Stimulated activated CD8-positive, alpha-beta memory T cell treated with anti-CD3 and anti-CD28 coated beads, Interleukin-12 subunit alpha, Interleukin-12 subunit beta, amount 100 ng/mL, for 24 hours (primary cell): ENCODE measurements around the gene TTC21B.
"Not testable (repeated sequence)": the region's sequence is repeated elsewhere in the genome, so short reads cannot be mapped to it uniquely, and the experiment has no call there.

ENCODE experiments used
- DNase-seq: peaks from one replicate; pipeline ENCODE4 v3.0.0-alpha.2; 2020; ENCODE audit errors: extremely low read depth

Gene TTC21B

DNA sequence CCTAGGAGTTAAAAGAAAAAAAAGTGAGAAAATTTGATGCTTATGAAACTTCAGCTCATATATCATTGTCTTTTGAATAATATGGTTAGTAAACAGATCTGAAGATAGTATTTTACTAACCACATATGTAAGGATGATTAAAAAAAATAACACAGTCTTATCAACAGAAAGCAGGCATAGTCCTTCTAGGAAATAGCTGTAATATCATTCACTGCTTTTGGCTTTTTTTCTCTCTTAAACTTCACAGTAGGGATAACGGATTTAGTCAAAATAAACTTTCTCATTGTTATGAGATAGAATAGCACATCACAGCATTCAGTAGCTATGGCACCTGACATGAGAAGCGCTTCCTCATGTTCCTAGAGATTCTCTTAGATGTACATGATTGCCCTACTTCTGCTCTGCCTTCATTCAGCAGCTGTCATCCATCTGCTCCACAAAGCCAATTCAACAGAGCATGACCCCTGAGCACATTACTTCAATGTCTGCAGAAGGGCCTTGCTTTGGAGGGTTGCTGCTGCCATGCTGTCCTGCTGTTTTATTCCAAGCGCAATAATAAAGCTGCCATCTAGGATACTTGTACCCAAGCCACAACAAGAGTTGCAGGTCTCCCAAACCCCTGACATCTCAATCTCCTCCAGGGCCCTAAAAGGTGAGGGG lies 67.0 kb downstream of the TTC21B start:
- no peak for DNase-seq

DNA sequence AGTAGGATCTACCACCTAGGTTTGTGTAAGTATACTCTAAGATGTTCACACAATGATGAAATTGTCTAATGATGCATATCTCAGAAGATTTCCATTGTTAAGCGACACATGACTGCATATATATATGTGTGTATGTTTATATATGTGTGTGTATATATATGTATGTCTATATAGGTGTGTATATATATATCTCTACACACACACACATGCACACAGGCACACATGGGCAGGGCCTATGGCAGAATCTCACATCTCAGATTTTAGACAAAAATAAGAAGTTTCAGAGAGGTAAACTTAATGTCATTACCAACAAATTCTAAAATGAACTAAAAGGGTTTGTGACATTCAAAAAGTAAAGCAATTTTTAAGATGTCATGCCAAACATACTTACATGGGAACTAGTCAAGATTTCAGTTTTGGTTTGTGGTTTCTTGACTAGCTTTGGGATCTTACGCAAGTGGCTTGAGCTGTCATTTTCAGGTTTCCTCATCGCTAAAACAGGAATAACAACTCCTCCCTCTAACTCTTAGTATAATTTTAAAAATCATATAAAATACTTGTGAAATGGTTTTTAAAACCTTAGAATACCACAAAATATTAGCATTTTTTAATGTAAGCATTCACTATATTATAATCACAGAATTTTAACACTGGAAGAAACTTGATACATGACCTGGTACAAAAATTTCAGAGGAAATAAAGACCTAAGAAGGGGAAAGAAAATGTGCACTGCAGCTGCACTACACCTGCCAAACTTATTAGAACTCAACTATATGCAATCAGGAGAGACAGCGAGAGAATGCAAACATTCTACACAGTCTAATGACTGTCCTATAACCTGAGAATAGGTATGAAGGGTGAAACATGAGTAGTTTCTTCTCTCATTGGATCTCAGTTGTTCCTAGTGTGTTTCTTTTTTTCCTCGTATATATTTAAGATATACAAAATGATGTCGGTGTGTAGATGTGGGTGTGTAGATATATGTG lies 75.7 kb downstream of the TTC21B start:
- DNase-seq, result no peak

DNA sequence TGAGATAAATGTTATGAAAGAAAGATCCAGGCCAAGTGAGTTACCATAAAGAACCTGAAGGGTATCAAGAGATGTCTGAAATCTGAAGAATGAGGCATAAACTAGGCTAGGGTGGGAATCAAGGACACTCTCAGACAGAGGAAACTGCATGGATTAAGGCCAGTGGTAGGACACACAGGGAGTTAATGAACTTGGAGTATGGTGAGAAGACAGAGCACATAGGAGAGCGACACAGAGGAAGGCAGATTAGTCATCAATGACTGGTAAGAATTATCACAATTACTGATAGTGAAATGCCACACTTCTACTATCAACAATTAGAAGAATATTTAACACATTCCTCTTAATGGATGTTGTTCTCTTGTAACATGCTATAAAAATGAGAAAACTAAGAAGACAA lies 76.9 kb downstream of the TTC21B start:
- DNase-seq, result no peak

DNA sequence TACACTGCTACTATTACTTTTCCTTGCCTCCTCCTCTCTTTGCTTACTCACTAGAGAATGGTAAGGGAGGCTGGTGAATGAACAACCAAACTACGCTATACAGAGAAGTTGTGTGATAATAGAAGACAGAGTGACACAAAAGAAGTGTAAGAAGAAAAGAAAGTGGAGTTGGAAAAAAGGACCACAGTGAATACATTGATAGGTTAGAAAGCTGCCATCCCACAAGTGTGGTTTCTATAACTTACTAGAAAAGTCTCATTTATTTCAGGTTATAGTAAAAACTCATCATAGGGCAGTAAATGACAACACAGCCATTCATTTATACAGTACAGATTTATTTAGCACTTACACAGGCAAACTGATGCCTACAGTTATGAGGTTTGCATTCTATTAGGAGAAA lies 77.3 kb downstream of the TTC21B start:
- DNase-seq, result no peak

DNA sequence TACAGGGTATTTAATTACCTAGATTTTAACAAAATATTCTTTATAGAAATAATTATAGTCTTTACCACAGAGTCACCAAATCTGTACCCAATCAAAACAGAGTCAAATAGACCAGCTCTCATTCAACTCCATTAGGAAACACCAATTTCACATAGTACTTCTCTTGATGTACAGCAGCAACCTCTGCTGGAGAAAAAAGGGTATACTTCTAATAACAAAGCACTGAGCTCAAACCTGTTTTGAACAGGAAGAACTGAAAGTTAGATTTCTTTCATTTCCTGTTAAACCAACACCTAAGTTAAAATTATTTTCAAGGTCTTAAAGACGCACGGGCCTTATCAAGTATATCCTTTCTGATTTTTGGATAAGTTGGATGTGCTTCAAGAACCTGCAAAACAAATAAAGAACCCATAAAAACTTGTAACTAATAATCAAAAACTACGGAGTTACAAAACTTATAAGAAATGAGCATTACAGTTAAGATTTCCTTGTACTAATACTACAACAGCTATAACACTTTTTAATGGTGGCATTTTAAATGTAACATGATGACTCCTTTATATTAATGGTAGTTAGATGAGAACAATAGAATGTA lies 79.0 kb downstream of the TTC21B start:
- DNase-seq, result no peak

DNA sequence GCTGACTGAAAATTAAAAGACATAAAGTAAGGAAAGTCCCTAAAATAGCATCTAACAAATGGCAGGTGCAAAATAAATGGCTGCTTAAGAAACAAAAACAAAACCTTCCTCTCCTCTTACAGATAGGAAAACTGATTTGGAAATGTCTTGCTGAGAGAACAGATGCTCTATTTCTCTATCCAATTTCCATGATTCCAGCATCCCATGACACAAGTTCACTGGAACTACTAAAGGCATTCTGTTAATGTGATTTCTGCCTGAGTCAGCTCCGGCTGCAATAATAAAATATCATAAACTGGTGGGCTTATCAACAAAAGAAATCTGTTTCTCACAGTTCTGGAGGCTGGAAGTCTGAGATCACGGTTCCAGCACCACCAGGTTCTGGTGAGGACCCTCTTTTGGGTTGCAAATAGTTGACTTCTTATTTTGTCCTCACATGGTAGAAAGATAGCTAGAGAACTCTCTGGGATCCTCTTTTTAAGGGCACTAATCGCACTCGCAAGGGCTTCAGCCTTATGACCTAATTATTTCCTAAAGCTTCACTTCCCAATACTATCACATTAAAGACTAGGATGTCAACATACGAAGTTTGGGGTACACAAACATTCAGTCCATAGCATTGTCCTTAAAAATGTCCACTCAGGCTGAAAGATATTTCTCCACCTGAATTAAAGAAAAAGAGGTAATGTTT lies 81.3 kb downstream of the TTC21B start:
- DNase-seq, result no peak

DNA sequence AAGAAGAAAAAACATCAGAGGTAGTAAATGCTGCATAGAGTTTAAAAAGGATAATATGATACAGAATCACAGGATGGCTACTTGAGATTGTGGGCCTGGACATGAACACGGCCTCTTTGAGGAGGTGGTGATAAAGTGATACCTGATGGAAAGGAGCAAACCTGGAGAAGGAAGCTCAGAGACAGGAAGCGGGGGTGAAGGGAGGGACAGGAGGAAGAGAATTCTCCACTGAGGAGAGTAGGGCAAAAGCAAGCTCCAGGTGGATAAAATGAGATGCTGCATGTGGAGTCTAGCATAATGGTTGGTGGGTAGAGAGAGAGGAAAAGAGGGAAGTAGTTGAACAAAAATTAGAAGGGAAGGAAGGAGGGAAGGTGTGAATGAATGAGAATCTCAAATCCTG lies 82.6 kb downstream of the TTC21B start:
- no peak for DNase-seq

- DNase-seq, result no peak
These were observed 83.2 kb downstream of the TTC21B start for GRCh38 chr2:165870346-165870745.

DNA sequence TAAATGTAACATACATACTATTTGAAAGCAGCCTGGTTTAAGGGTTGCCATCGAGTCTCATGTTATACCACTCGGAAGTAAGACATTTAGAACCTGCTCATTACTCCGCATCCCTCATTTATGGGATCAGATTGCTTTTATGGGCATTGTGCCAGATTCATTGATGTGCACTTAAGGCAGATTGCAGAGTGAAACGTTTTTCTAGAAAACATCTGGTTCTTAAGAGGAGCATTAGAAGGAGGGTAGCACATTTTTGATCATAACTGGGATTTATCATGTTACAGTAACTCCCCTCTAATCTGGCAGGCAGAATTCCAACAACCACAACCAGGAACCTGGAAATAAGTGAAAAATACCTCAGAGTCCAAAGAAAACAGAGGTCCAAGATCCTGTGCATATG lies 85.4 kb downstream of the TTC21B start:
- no peak for DNase-seq

GRCh38 chr2:165864296-165864695 lies 89.3 kb downstream of the TTC21B start:
- no peak for DNase-seq

DNA sequence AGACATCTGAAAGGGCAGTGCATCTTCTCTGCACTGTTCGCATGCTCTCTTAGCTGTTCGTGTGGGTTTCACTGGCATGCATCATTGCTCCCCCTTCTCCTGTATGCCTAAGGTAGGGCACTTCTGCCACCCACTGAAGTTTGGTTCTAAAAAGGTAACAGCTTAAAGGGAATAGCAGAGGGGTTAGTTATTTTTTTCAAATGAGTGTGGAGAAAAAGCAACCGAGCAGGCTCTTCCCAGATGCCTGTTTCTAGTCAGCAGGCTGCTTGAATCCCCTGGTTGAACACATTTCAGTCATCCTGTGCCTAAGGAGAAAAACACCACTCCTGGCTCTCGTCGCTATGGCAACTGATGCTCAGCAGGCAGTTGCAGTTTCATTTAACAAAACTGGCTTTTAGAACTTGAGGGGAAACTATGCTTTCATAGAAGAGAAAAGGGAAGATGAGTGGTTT lies 89.7 kb downstream of the TTC21B start:
- DNase-seq, result no peak

GRCh38 chr2:165861083-165861482 lies 92.5 kb downstream of the TTC21B start:
- not testable (repeated sequence) for DNase-seq

DNA sequence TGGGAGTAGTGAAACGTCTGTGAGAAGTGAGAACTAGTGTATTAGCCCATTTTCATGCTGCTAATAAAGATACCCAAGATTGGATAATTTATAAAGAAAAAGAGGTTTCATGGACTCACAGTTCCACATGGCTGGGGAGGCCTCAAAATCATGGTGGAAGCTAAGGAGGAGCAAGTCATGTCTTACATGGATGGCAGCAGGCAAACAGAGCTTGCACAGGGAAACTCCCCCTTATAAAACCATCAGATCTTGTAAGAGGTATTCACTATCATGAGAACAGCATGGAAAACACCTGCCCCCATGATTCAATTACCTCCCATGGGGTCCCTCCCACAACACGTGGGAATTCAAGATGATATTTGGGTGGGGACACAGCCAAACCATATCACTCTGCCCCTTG lies 93.9 kb downstream of the TTC21B start:
- not testable (repeated sequence) for DNase-seq

DNA sequence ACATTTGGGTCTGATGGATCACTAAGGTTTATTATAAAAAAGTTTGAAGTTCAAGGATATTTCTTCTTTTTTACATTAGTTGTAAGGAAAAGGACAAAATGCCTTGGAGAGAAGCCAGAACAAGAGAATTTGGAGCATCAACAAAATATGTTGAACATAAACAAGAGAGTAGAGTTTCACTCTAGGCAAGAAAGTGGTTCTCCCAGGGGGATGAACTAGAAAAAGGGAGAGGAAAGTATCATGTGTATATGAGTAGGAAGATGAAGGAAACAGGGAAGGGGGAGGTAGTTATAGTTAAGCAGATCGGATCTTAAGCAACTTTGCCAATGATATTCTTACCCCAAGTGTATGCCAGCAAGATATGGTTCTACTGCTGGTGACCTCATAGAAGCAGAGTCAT lies 95.7 kb downstream of the TTC21B start:
- no peak for DNase-seq

GRCh38 chr2:165852394-165852793 lies 101.2 kb downstream of the TTC21B start:
- DNase-seq, result no peak

DNA sequence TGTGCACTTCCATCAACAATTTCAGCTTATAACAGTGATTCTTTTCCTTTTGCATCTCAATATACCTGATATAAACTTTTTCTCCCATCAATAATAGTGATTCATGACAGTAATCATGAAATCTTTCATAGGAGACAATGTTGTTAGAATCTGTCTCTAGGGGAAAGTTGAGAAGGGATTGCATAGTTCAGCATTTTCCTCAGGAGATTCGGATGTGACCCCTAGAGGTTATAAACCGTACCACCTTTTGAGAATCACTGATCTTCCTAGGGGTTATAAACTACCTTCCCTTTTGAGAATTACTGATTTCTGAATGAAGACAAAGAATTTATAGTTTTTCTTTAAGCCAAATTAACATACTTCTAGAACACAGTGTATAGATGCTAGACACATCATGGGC lies 106.6 kb downstream of the TTC21B start:
- DNase-seq, result no peak

DNA sequence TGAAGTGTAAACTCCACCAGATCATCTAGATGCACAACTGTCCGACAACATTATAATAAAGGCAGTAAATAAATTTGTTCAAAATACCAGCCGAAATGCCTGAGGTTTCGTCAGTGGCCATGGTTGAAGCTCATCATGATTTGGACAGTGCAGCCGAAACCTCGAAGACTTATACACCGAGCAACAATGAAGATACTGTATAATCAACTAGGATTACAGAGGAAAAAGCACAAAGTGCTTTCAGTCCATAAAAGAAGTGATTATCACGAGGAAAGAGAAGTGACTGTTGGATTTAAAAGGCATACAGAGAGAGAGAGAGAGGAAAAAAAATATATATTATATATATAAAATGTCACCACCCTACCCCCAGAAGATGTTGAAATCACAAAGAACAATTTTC lies 107.5 kb downstream of the TTC21B start:
- no peak for DNase-seq

GRCh38 chr2:165844216-165844615 lies 109.4 kb downstream of the TTC21B start:
- DNase-seq, result no peak

DNA sequence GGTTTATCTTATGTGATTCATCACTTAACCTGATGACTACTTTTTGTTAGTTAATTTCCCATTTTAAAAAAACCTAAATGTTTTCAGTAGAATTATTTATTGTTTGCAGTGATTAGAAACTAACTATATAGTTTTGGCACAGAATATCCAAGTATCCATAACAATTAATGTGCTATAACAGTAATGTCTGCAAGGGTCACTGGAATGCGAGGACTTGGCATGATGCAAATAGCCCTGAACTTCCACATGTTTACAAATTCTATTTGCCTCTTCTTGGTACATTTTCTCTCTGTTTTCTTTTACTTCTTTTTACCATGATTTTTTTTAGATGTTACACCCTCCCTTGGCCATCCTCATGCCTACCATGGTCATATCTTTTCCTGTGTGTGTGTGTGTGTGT lies 110.2 kb downstream of the TTC21B start:
- no peak for DNase-seq

DNA sequence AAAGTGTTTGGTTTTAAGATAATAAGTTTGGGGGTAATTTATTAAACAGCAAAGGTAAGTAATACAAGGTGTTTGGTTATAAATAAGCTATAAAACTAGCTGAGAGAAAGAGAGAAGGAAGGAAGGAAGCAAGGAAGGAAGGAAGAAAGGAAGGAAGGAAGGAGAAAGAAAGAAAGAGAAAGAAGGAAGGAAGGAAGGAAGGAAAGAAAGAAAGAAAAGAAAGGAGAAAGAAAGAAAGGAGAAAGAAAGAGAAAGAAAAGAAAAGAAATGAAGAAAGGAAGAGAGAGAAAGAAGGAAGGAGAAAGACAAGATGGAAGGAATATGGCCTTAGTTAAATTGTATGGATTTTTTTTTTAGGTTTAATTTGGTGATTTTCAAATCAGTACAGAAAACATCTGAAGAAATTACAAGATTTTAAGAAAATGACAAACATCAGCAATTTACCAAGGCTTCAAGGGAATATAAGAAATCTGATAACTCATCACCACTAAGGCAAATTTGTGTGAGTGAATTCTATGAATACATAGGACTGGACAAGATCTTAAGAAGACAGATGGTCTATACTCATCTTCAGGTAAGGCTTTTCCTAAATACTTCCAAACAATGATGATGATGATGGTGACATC lies 113.1 kb downstream of the TTC21B start:
- no peak for DNase-seq

- no peak for DNase-seq
These were observed 114.0 kb downstream of the TTC21B start for GRCh38 chr2:165839610-165840009.

GRCh38 chr2:165837122-165837521 lies 116.5 kb downstream of the TTC21B start:
- DNase-seq, result no peak
